GM18858 (cell line): ENCODE measurements around the gene KCNQ1.
"Not testable (repeated sequence)": the region's sequence is repeated elsewhere in the genome, so short reads cannot be mapped to it uniquely, and the experiment has no call there.

Source experiments
- ATAC-seq: cut with Tn5 transposase; IDR thresholded peaks from one replicate; pipeline ENCODE4 v1.9.1; 2021; ENCODE audit not compliant: unreplicated experiment

Gene KCNQ1

DNA sequence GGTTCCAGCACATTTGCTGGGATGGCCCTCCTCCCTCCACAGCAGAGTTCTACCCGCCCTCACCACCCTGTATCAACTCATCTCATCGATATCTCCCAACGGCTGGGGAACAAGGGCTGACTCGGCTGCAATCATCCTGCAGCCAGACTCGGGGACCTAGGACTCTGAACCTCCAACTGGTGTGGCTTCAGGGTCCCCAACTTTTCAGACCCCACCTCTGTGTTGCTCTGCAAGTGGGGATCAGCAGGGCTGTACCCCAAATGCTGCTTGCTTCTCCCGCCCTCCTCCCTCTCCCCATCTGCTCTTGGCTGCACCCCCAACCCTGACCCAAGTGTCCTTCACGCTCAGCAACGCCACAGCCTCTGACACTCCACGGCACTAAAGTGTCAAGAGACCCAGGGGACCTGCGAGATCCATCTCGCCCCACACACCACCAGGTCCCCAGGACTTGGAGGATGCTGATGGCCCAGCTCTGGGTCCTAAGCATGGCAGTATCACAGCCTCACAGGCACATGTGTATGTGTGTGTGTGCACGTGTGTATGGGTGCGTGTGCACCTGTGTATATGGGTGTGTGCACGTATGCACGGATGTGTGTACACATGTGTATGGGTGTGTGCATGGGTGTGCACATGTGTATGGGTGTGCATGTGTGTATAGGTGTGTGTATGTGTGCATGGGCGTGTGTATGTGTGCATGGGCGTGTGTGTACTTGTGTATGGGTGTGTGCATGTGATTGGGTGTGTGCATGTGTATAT is 26.4 kb downstream of the KCNQ1 start:
- ATAC-seq: no peak

DNA sequence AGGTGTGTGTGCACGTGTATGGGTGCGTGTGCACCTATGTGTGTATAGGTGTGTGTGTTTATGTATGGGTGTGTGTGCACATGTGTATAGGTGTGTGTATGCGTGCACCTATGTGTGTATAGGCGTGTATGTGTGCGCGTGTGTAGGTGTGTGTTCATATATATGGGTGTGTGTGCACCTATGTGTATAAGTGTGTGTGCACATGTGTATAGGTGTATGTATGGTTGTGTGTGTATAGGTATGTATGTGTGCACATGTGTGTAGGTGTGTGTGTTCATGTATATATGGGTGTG is 26.9 kb downstream of the KCNQ1 start:
- no peak for ATAC-seq

DNA sequence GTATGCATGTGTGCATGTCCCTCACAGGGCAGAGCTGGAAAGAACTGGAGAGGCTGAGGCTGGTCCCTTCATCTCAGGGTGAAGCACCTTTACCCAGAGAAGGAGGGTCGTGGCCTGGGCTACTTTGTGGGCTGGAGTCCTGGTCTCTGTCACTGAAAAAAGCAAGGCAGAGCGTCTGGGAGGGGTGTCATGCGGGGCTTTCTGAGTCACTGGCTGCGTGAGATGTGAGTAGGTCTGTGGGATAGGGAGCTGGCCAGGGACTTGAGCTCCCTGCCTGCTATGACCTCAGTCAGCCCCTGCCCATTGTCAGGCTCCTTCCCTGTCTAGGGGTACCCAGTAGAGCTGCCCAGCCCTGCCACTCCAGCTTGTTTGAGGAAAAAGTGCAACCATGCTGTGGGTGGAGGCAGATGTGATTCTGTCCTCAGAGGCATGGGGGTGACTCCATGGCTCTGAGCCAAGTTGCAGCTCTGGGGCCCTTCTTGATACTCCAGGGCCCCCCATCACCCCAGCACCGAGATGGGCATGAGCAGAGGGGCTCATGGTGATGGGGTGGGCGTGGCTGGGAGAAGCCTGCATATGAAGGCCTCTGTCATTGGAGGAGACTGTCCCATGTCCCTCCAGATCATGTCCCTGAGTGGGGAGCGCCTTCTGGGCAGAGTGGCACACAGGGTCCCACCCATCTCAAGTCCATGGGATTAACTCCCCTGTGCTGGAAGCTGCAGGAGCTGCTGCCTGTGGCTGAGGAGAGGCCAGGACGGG is 27.8 kb downstream of the KCNQ1 start:
- no peak for ATAC-seq

DNA sequence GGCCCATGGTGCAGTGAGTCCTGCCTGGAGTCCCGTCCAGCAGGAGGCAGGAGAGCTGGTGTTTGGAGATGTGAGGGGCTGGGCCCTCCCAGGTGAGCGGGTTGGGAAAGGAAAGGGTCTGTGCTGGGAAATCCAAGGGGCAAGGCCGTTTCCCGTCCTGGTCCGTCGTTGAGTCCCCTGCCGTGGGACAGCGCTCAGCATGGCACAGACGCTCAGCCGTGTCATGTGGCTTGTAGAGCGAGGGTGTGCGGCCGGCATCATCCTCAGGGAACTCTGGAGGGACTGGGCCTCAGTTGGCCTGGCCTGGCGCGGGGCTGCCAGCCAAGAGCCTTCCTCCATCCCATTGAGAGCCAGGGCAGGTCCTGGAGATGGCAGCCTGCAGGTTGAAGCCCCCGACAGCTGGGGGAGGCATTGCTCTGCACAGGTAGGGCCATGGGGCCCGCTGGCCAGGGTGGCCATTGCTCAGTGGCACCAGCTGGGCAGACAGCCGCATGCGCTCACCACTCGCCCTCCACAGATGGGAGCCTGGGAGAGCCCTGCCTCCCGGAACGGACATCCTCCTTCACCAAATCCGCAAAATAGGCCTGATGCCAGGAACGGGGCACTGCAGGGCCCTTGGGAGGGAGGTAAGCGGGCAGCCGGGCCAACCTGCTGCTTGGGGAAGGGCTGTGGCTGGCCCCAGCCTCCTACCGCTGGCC is 28.7 kb downstream of the KCNQ1 start:
- no peak for ATAC-seq

DNA sequence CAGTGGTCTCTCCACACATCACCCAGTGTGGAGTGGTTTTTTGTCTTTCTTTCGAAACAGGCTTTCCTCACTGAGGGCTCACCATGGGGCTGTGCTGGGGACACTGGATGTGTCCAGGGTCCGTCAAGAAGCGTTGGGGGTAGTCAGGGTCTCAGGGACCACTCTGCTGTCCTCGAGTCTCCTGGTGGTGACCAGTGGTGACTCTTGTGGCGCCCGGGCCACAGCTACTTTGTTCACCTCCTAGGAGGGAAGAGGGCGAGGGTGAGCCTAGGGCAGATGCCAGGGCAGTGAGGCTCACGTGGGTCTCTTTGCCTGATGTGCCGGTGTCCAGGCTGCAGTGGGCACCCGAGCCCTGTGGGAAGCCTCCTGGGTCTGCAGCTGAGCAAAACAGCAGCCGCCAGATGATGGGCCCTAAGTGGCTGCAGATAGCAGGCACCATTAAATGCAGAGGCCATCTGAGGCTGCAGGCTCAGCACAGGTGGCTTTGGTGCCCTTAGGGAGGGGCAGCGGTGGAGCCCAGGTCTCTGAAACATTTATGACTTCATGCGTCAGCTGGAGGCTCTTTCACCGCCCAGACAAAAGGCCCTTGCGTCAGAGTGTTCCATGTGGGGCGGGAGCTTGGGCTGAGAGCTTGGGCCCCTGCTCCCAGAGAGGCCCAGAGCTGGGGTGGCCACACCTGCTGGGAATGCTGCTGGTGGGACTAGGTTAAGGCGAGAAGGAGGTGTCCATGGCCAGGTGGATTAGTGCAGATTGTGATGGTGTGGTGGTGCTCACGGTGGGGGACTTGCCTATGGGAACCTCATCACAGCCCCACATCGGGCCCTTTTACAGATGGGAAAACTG is 29.5 kb downstream of the KCNQ1 start:
- no peak for ATAC-seq

DNA sequence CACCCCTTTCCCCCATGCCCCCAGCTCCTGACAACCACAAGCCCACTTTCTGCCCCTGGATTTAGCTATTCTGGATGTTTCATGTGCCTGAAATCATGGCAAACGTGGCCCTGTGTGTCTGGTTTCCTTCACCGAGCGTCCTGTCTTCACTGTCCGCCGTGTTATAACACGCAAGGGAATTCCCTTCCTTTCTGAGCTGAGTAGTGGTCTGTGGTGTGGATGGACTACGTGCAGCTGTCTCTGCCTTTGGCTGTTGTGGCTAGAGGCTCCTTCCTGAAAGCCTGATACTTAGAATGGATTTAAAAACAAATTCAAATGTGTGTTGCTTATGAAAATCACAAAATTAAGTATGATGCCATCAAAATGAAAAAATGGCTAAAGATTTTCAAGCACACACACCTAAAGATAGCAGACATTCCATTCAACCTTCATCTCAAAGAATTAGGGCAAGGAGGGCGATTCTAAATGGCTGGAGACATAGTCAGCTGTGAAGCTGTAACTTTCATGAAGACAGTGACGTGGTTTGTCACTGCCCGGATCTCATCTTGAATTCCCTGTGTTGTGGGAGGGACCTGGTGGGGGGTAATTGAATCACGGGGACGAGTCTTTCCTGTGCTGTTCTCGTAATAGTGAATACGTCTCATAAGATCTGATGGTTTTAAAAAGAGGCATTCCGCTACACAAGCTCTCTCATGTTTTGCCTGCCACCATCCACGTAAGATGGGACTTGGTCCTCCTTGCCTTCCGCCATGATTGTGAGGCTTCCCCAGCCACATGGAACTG is 30.5 kb downstream of the KCNQ1 start:
- ATAC-seq: no peak

DNA sequence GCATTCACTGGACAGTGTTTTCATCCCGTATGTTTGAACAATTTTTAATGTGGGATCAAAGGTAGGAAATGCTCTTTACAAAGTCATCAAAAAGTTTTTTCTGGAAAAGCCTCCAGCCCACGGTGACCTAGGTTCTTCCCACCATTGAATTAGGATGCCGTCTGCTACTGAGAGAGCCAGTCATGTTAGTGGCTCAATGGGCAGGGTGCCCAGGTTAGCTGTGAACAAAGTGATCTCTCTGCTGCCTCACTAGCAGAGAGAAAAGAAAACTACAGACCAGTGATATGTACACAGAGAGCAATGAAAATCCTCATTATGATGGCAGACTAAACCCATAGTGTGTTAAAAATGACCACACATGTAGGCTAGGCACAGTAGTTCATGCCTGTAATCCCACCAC is 32.4 kb downstream of the KCNQ1 start:
- ATAC-seq: no peak

DNA sequence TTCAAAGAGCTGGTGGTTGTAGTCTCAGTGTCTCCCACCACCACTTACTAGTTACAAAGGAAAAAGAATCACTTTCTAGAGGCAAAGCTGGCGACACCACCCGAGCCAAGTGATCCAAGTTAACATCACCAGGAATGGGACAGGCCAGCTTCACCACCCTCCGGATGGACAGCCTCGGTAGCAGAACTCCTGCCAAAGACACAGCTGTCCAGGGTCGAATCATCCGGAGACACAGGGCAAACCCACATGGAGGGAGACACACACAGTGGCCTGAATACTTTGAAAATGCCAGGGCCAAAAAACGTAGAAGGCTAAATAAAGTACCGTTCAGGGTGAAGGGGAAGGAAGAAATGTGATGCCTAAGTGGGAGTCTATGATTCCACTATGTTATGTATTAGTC is 33.1 kb downstream of the KCNQ1 start:
- no peak for ATAC-seq

DNA sequence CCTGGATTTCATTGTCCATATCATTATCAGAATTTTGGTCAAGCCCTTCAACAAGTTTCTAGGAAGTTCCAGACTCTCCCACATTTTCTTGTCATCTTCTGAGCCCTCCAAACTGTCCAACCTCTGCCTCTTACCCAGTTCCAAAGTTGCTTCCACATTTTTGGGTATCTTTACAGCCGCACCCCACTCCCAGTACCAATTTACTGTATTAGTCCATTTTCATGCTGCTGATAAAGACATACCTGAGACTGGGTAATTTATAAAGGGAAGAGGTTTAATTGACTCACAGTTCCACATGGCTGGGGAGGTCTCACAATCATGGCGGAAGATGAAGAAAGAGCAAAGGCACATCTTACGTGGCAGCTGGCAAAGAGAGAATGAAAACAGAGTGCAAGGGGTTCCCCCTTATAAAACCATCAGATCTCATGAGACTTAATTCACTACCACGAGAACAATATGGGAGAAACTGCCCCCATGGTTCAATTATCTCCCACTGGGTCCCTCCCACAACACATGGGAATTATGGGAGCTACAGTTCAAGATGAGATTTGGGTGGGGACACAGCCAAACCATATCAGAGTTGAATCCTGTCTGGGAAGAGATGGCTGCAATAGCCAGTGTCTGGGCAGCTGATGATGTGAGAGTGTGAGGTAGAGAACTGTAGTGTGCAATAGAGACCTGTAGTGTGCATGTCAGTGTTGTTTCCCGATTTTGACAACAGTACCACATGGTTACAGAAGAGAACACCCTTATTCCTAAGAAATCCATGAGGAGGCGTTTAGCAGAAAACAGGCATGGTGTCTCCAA is 35.5 kb downstream of the KCNQ1 start:
- ATAC-seq: not testable (repeated sequence)

DNA sequence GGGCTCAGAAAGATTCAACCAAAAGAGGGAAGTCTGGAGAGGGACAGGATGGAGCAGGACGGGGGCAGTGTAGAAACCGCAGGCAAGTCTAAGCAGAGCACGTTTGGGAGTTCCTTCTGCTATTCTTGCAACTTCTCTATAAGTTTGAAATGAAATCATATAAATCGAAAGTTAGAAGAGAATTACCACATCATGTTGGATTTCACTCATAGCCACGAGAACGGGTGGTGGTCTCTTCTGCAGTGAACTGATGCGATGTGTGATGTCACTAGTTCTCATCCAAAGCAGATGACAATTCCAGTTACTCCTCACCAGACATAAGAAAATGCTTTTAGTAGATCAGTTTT is 36.0 kb downstream of the KCNQ1 start:
- ATAC-seq: no peak

DNA sequence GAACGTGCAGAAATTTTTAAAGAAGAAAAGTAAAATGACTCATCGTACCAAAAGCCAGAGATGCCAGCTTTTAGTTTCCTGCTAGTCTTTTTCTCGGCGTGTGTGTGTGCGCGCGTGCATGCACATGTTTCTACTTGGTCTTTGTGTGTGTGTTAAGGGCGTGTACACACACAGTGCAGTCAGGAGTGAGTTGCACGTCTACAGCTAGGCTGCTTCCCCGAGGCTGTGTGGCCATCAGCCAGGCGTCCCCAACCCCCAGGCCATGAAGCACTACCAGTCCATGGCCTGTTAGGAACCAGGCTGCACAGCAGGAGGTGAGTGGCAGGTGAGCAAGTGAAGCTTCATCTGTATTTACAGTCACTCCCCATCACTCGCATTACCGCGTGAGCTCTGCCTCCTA is 36.4 kb downstream of the KCNQ1 start:
- no peak for ATAC-seq

DNA sequence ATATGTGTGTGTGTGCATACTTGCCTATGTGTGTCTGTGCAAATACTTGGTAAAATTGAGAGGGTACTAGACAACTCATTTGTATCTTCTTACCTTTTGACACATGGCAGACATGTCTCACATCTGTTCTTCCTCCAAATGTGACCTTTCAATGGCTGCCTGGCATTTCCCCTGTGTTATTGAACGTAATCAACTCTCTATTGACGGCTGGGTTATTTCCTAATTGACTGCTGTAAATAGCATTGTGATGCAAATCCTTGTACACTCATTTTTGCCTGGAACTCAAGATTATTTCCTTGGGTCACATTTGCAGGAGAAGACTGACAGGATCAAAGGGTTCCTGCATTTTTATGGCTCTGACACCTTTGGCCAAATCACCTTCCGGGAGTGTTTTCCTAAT is 37.4 kb downstream of the KCNQ1 start:
- no peak for ATAC-seq

DNA sequence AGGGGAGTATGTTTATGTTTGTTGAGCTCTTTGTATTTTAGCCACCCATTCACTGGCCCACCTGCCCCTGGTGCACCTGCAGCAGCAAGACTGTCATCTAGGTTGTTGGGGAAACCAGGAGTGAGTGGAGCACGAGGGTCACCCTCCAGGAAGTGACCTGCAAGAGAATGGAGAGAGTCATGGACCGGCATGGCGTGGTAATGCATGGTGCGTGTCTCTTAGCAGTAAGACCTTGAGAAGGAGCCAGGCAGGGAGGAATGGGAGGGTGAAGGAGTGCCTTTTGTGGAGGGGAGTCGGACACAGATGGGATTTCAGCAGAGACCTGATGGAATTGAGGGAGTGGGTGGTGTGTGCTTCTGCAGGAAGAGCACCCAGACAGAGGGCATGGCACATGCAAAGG is 37.9 kb downstream of the KCNQ1 start:
- ATAC-seq: no peak

DNA sequence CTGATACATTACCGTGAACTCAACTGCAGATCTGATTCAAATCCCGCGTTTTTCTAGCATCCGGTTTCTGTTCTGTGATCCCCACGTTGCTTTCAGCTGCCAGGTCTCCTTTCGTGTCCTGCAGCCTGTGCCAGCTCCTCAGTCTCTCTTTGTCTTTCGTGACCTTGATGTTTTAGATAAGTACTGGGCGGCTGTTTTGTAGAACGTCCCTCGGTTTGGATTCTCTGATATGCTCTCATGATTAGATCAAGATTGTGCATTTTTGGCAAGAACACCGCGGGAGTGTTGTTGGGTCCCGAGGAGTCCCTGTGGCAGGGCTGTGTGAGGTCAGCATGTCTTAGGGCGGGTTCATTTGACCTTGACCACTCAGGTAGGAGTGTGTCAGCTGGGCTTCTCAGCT is 38.6 kb downstream of the KCNQ1 start:
- no peak for ATAC-seq

DNA sequence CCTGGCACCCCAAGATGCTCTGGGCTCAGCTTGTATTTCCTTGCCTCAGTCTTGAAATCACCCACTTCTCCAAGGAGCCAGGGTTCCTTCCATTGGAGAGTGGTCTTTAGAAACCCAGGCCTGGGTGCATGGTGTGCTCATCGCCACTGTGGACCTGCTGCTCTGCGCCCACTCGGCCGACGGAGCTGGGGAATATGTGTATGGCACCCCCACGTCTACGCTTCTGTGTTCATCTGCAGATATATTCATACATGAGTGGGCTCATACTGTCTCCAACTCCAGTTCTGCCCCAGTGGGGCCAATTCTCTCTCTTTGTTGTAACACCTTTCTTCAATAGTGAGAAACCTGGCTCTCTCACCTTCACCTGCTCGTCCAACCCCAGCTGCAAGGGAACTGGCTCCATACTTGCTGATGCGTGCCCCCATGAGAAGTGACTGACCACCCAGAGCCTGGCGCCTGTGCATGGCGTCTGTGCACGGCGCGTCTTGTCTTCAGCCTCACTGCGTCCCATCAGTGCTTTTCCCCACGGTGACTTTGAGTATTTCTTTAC is 39.8 kb downstream of the KCNQ1 start:
- ATAC-seq: no peak

DNA sequence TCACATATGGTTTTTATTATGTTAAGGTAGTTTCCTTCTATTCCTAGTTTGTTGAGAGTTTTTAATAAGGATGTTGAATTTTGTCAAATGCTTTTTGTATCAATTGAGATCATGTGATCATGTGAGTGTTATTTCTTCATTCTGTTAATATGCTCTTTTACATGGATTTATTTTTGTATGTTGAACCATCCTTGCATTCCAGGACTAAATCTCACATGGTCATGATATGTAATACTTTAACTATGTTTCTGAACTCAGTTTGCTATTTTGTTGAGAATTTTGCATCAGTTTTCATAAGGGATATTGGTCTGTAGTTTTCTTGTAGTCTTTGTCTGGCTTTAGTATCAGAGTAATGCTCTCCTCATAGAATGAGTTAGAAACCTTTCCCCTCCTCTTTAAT is 43.2 kb downstream of the KCNQ1 start:
- no peak for ATAC-seq

DNA sequence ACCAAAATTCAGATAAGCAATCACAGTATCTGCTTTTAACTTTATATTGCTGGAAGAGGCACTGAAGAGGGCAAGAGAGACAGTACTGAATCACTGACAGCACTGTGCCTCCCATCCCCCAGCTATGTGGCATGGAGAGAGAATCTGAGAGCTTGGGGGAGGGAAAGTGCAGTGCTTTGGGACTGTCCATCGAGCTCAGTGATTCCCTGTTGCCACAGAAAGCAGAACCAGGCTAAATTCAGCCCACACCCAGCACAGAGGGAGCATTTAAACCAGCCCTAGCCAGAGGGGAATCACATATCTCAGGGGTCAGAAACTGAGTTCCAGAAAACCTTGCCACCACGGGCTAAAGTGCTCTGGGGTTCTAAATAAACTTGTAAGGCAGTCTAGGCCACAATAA is 44.3 kb downstream of the KCNQ1 start:
- no peak for ATAC-seq

DNA sequence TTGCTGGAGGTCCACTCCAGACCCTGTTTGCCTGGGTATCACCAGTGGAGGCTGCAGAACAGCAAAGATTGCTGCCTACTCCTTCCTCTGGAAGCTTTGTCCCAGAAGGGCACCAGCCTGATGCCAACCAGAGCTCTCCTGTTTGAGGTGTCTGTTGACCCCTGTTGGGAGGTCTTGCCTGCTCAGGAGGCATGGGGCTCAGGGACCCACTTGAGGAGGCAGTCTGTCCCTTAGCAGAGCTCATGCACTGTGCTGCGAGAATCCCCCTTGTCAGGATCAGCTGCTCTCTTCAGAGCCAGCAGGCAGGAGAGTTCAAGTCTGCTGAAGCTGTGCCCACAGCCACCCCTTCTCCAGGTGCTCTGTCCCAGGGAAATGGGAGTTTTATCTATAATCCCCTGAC is 53.1 kb downstream of the KCNQ1 start:
- not testable (repeated sequence) for ATAC-seq

DNA sequence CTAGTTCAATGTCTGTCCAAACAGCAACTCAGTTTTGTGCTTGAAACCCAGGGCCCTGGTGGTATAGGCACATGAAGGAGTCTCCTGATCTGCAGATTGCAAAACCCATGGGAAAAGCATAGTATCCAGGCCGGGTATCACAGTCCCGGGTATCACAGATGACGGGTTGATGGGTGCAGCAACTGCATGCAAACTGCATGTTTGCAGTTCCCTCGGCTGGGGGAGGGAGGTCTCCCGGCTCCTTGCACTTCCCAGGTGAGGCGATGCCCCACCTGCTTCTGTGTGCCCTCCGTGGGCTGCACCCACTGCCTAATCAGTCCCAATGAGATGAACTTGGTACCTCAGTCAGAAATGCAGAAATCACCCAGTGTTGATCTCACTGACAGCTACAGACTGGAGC is 53.9 kb downstream of the KCNQ1 start:
- no peak for ATAC-seq
